Neural crest cell (in vitro differentiated cells): ENCODE data around the gene LURAP1L. TPM values are rescaled to one million over a fixed set of nuclear protein-coding genes. Genes with fewer than 3 reads are reported as not detected.

Experiments used
- DNase-seq: peaks from one replicate; pipeline ENCODE4 v3.0.0; 2021; ENCODE audit warnings: low read depth, mixed read lengths, low spot score
- H3K27ac Mint-ChIP-seq: one replicate; pipeline ENCODE4 v1.8.0; 2021; ENCODE audit warnings: mild to moderate bottlenecking, mixed read lengths; ENCODE audit not compliant: unreplicated experiment
- H3K27me3 Mint-ChIP-seq: 2 replicates; pipeline ENCODE4 v1.8.0; 2021; ENCODE audit warnings: low read depth, mild to moderate bottlenecking, mixed read lengths
- H3K36me3 Mint-ChIP-seq: 2 replicates; pipeline ENCODE4 v1.8.0; 2021; ENCODE audit warnings: low read depth, mild to moderate bottlenecking, mixed read lengths
- H3K4me1 Mint-ChIP-seq: 2 replicates; pipeline ENCODE4 v1.8.0; 2021; ENCODE audit warnings: mixed read lengths
- H3K4me3 Mint-ChIP-seq: one replicate; pipeline ENCODE4 v1.8.0; 2021; ENCODE audit warnings: mild to moderate bottlenecking, mixed read lengths
- H3K9me3 Mint-ChIP-seq: 2 replicates; pipeline ENCODE4 v1.8.0; 2021; ENCODE audit warnings: mixed read lengths
- CTCF ChIP-seq: fragments of 200-600 bp; sonication (generic); conservative IDR thresholded peaks from 2 replicates; pipeline ENCODE4 v1.5.0; 2021; ENCODE audit warnings: antibody characterized with exemption, mild to moderate bottlenecking
- total RNA-seq: library from RNA; stranded (reverse); gene quantifications from 2 replicates; pipeline ENCODE4 v1.2.1, GENCODE V29; 2021

LURAP1L gene
- total RNA-seq, 1 donor from 2014 or later: 0.40 TPM

GRCh38 chr9:12812710-12813109 lies 37.9 kb downstream of the LURAP1L start:
- no peak for TF ChIP-seq CTCF
- peaks cover 16% of the 10 kb centered on the region for H3K4me1 Mint-ChIP-seq
- no peak for DNase-seq
- H3K4me3 Mint-ChIP-seq: no peak overlapping the region
- no peak overlapping the region for H3K27ac Mint-ChIP-seq
- no peaks in the 10 kb centered on the region for H3K27me3 Mint-ChIP-seq
- H3K36me3 Mint-ChIP-seq: no peaks in the 10 kb centered on the region
- no peaks in the 10 kb centered on the region for H3K9me3 Mint-ChIP-seq

- no peak overlapping the region for H3K4me3 Mint-ChIP-seq
- peaks cover 20% of the 10 kb centered on the region for H3K4me1 Mint-ChIP-seq
- no peaks in the 10 kb centered on the region for H3K27me3 Mint-ChIP-seq
- TF ChIP-seq CTCF: no peak
- no peak overlapping the region for H3K27ac Mint-ChIP-seq
- no peaks in the 10 kb centered on the region for H3K36me3 Mint-ChIP-seq
- no peaks in the 10 kb centered on the region for H3K9me3 Mint-ChIP-seq
- DNase-seq: no peak
Measured at GRCh38 chr9:12813533-12813932, 38.7 kb downstream of the LURAP1L start.

DNA sequence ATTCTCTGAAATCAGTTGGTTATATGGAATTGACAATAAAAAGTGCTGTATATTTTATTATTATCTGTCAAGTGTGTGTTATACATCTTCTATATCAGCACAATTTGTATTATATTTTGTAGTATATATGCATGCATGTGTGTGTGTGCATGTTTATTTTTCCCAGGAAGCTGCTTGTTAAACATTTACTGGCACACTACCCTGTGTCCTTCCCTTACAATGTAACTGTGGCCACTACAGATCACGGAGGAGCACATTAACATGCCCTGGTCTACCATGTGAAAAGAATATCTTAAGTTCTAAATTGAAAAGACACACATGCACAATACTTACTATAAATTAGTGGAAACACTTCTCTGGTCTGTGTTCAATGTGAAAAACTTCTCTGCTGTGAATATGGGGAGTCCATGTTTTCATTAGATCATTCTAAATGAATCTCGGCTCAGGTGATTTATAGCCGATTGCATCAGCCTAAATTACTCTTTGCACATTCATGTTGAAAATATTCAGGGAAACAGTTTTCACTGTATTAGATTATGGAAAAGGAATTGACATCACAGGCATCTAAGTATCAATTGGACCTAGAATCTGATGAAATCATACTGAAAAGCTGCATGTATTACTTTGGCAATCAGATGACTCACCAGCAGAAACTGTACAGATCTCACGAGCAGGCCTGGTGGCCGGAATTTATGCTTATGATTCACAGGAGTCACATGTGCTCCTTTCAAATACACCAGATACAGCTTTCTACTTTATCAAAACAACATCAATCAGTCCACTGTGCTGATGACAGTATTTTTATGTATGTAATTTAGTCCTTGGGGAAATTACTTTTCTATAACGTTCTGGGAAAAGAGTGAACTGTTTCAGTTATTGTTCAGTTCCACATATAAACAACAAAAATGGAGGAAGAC lies 39.4 kb downstream of the LURAP1L start:
- Mint-ChIP-seq H3K36me3 (no peaks in the 10 kb centered on the region), H3K27ac (no peak overlapping the region), H3K4me3 (no peak overlapping the region), H3K9me3 (no peaks in the 10 kb centered on the region), H3K27me3 (no peaks in the 10 kb centered on the region), H3K4me1 (peaks cover 20% of the 10 kb centered on the region)
- peak; percentile 56 for TF ChIP-seq CTCF
- DNase-seq: no peak

- Mint-ChIP-seq H3K27me3 (no peaks in the 10 kb centered on the region), H3K4me3 (no peak overlapping the region), H3K36me3 (no peaks in the 10 kb centered on the region), H3K4me1 (peaks cover 15% of the 10 kb centered on the region), H3K9me3 (no peaks in the 10 kb centered on the region), H3K27ac (no peak overlapping the region)
- TF ChIP-seq CTCF: no peak
- DNase-seq: no peak
Measured at GRCh38 chr9:12814877-12815237, 40.0 kb downstream of the LURAP1L start.

DNA sequence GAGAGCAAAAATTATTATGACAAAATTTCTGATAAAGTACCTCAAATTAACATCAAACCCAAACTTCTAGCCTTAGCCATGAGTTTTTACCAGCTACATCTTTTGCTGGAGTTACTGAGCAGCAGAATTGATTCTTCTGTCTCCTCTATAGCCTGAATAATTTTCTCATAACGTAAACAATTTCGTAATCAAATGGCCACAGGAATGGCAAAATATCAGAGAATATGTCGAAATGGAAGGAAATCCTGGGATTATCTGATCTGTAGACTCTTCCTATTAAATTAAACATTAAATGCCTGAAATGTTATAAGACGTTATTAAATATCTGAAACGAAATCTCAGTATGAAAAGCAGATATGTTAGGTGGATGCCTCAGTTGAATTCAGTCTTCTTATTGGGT lies 41.1 kb downstream of the LURAP1L start:
- H3K9me3 Mint-ChIP-seq: no peaks in the 10 kb centered on the region
- DNase-seq: no peak
- H3K4me3 Mint-ChIP-seq: no peak overlapping the region
- H3K4me1 Mint-ChIP-seq: peaks cover 15% of the 10 kb centered on the region
- TF ChIP-seq CTCF: no peak
- H3K27ac Mint-ChIP-seq: no peak overlapping the region
- no peaks in the 10 kb centered on the region for H3K36me3 Mint-ChIP-seq
- H3K27me3 Mint-ChIP-seq: no peaks in the 10 kb centered on the region
